ENCODE measurements around the gene ATP1B2.

The ATP1B2 gene

GRCh38 chr17:7705269-7706255, 54.8 kb downstream of the ATP1B2 start:
- no peak for DNase-seq (ENCODE audit: extremely low spot score)
- ChIA-PET POLR2A (no interaction called here), CTCF (interaction anchor here (1.2 to 3.3 kb wide), 4 partner anchors 8 to 73 kb away, joined by 3 to 20 read pairs (median 4); partner anchors contain the start of genes TP53 and WRAP53)
- TF ChIP-seq, protein P1, sequence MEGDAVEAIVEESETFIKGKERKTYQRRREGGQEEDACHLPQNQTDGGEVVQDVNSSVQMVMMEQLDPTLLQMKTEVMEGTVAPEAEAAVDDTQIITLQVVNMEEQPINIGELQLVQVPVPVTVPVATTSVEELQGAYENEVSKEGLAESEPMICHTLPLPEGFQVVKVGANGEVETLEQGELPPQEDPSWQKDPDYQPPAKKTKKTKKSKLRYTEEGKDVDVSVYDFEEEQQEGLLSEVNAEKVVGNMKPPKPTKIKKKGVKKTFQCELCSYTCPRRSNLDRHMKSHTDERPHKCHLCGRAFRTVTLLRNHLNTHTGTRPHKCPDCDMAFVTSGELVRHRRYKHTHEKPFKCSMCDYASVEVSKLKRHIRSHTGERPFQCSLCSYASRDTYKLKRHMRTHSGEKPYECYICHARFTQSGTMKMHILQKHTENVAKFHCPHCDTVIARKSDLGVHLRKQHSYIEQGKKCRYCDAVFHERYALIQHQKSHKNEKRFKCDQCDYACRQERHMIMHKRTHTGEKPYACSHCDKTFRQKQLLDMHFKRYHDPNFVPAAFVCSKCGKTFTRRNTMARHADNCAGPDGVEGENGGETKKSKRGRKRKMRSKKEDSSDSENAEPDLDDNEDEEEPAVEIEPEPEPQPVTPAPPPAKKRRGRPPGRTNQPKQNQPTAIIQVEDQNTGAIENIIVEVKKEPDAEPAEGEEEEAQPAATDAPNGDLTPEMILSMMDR (IDR thresholded peaks at IDR 0.05; ENCODE audit: control extremely low read depth, extremely low read depth, low read depth, missing control alignments): no peak

GRCh38 chr17:7706631-7707354, 56.1 kb downstream of the ATP1B2 start:
- TF ChIP-seq, protein P1 (IDR thresholded peaks at IDR 0.05; ENCODE audit: control extremely low read depth, extremely low read depth, low read depth, missing control alignments): no peak
- no peak for DNase-seq (ENCODE audit: extremely low spot score)
- ChIA-PET POLR2A (interaction anchor here (0.7 kb wide), 1 partner anchor 131 kb away, joined by 4 read pairs; no protein-coding TSS in a partner anchor), CTCF (interaction anchor here (0.7 to 3.3 kb wide), 6 partner anchors 10 to 74 kb away, joined by 3 to 20 read pairs (median 4); partner anchors contain the start of genes DNAH2, TP53 and WRAP53)
